ENCODE results near the gene THAP7. TPM values are rescaled to one million over a fixed set of nuclear protein-coding genes. Genes with fewer than 3 reads are reported as not detected.

The THAP7 gene
- total RNA-seq, 2 experiments from 2014 or later = 33.6 to 33.8 TPM

- Mint-ChIP-seq H3K4me3 (no peak overlapping the region), H3K36me3 (no peaks in the 10 kb centered on the region), H3K27ac (no peak overlapping the region), H3K27me3 (no peaks in the 10 kb centered on the region), H3K9me3 (no peaks in the 10 kb centered on the region), H3K4me1 (peaks cover under 1% of the 10 kb centered on the region)
- POLR2A ChIA-PET = interaction anchor here (1.1 kb wide), 1 partner anchor 18 kb away, joined by 3 read pairs; no protein-coding TSS in a partner anchor
- ATAC-seq (ENCODE audit: low read depth) (no peak), DNase-seq (no peak)
Measured at GRCh38 chr22:20970939-20971657, 30.8 kb downstream of the THAP7 start.

GRCh38 chr22:20968281-20968977 is 33.5 kb downstream of the THAP7 start:
- Mint-ChIP-seq H3K4me3 (no peak overlapping the region), H3K36me3 (no peaks in the 10 kb centered on the region), H3K9me3 (no peaks in the 10 kb centered on the region), H3K4me1 (peaks cover 12% of the 10 kb centered on the region), H3K27ac (no peak overlapping the region), H3K27me3 (peaks cover 8% of the 10 kb centered on the region)
- DNase-seq = no peak
- no peak for ATAC-seq (ENCODE audit: low read depth)
- POLR2A ChIA-PET = no interaction called here

- no peaks in the 10 kb centered on the region for H3K9me3 Mint-ChIP-seq
- ATAC-seq (ENCODE audit: low read depth) (no peak), DNase-seq (no peak)
- H3K4me3 Mint-ChIP-seq = no peak overlapping the region
- POLR2A ChIA-PET = no interaction called here
- H3K36me3 Mint-ChIP-seq = no peaks in the 10 kb centered on the region
- peaks cover 12% of the 10 kb centered on the region for H3K27me3 Mint-ChIP-seq
- peaks cover 12% of the 10 kb centered on the region for H3K4me1 Mint-ChIP-seq
- H3K27ac Mint-ChIP-seq = no peak overlapping the region
Measured at GRCh38 chr22:20967697-20968211, 34.2 kb downstream of the THAP7 start.

GRCh38 chr22:20966883-20967696 is 34.8 kb downstream of the THAP7 start, which contains the start of gene AIFM3:
TSS of gene AIFM3 (plus strand) at chr22:20967255. CDS start at chr22:20967945, 690 bp downstream.
- DNase-seq (no peak), ATAC-seq (ENCODE audit: low read depth) (no peak)
- Mint-ChIP-seq H3K4me1 (peaks cover 12% of the 10 kb centered on the region), H3K4me3 (no peak within 1 kb of the TSS), H3K36me3 (no peaks in the 10 kb centered on the region), H3K27me3 (peaks cover 12% of the 10 kb centered on the region), H3K9me3 (no peaks in the 10 kb centered on the region), H3K27ac (no peak within 1 kb of the TSS)
- POLR2A ChIA-PET = no interaction called here

- no peaks in the 10 kb centered on the region for H3K36me3 Mint-ChIP-seq
- POLR2A ChIA-PET = no interaction called here
- peaks cover 12% of the 10 kb centered on the region for H3K27me3 Mint-ChIP-seq
- no peaks in the 10 kb centered on the region for H3K9me3 Mint-ChIP-seq
- ATAC-seq (ENCODE audit: low read depth) = no peak
- no peak overlapping the region for H3K4me3 Mint-ChIP-seq
- no peak overlapping the region for H3K27ac Mint-ChIP-seq
- no peak for DNase-seq
- peaks cover 15% of the 10 kb centered on the region for H3K4me1 Mint-ChIP-seq
Measured at GRCh38 chr22:20965888-20966855, 35.7 kb downstream of the THAP7 start.

GRCh38 chr22:20965104-20965887 is 36.6 kb downstream of the THAP7 start:
- H3K36me3 Mint-ChIP-seq = no peaks in the 10 kb centered on the region
- H3K27me3 Mint-ChIP-seq = peaks cover 12% of the 10 kb centered on the region
- H3K27ac Mint-ChIP-seq = no peak overlapping the region
- ATAC-seq (ENCODE audit: low read depth) (peak; percentile 15), DNase-seq (peak; percentile 43)
- no peaks in the 10 kb centered on the region for H3K9me3 Mint-ChIP-seq
- peak overlapping the region; percentile 50 for H3K4me3 Mint-ChIP-seq
- POLR2A ChIA-PET = interaction anchor here (0.7 kb wide), 1 partner anchor 34 kb away, joined by 4 read pairs; no protein-coding TSS in a partner anchor
- peaks cover 15% of the 10 kb centered on the region for H3K4me1 Mint-ChIP-seq

GRCh38 chr22:20964799-20965103 is 37.2 kb downstream of the THAP7 start:
- H3K4me3 Mint-ChIP-seq = peak overlapping the region; percentile 72
- DNase-seq = no peak
- H3K9me3 Mint-ChIP-seq = no peaks in the 10 kb centered on the region
- H3K27ac Mint-ChIP-seq = no peak overlapping the region
- peak; percentile 12 for ATAC-seq (ENCODE audit: low read depth)
- POLR2A ChIA-PET = interaction anchor here (0.7 kb wide), 1 partner anchor 35 kb away, joined by 4 read pairs; no protein-coding TSS in a partner anchor
- peaks cover 12% of the 10 kb centered on the region for H3K27me3 Mint-ChIP-seq
- H3K36me3 Mint-ChIP-seq = no peaks in the 10 kb centered on the region
- H3K4me1 Mint-ChIP-seq = peaks cover 15% of the 10 kb centered on the region

- peaks cover 15% of the 10 kb centered on the region for H3K4me1 Mint-ChIP-seq
- H3K36me3 Mint-ChIP-seq = no peaks in the 10 kb centered on the region
- DNase-seq (no peak), ATAC-seq (ENCODE audit: low read depth) (no peak)
- POLR2A ChIA-PET = no interaction called here
- H3K4me3 Mint-ChIP-seq = peak overlapping the region; percentile 72
- peaks cover 12% of the 10 kb centered on the region for H3K27me3 Mint-ChIP-seq
- H3K27ac Mint-ChIP-seq = no peak overlapping the region
- H3K9me3 Mint-ChIP-seq = no peaks in the 10 kb centered on the region
Measured at GRCh38 chr22:20964090-20964798, 37.7 kb downstream of the THAP7 start.

GRCh38 chr22:20963201-20964052 is 38.5 kb downstream of the THAP7 start:
- DNase-seq = no peak
- no peak overlapping the region for H3K27ac Mint-ChIP-seq
- peak overlapping the region; percentile 28 for H3K4me3 Mint-ChIP-seq
- no peaks in the 10 kb centered on the region for H3K9me3 Mint-ChIP-seq
- POLR2A ChIA-PET = no interaction called here
- H3K27me3 Mint-ChIP-seq = peaks cover 15% of the 10 kb centered on the region
- H3K4me1 Mint-ChIP-seq = peaks cover 15% of the 10 kb centered on the region
- H3K36me3 Mint-ChIP-seq = no peaks in the 10 kb centered on the region
- ATAC-seq (ENCODE audit: low read depth) = no peak

- Mint-ChIP-seq H3K9me3 (no peaks in the 10 kb centered on the region), H3K27me3 (peaks cover 23% of the 10 kb centered on the region), H3K27ac (no peak overlapping the region), H3K4me3 (no peak overlapping the region), H3K4me1 (peaks cover 20% of the 10 kb centered on the region), H3K36me3 (no peaks in the 10 kb centered on the region)
- DNase-seq = no peak
- POLR2A ChIA-PET = no interaction called here
- ATAC-seq (ENCODE audit: low read depth) = no peak
Measured at GRCh38 chr22:20962491-20962945, 39.4 kb downstream of the THAP7 start.

GRCh38 chr22:20960609-20961008 is 41.3 kb downstream of the THAP7 start:
- Mint-ChIP-seq H3K4me1 (peaks cover 16% of the 10 kb centered on the region), H3K4me3 (no peak overlapping the region), H3K27ac (no peak overlapping the region), H3K9me3 (no peaks in the 10 kb centered on the region), H3K27me3 (peaks cover 23% of the 10 kb centered on the region), H3K36me3 (no peaks in the 10 kb centered on the region)
- POLR2A ChIA-PET = interaction anchor here (1.0 kb wide), 1 partner anchor 10 kb away, joined by 3 read pairs; no protein-coding TSS in a partner anchor
- DNase-seq = no peak
- ATAC-seq (ENCODE audit: low read depth) = no peak
